ENCODE measurements around the gene ADAMTS16. TPM values are rescaled to one million over a fixed set of nuclear protein-coding genes. Genes with fewer than 3 reads are reported as not detected.

The ADAMTS16 gene
- total RNA-seq, 1 experiment from 2014 or later: 30.1 TPM

DNA sequence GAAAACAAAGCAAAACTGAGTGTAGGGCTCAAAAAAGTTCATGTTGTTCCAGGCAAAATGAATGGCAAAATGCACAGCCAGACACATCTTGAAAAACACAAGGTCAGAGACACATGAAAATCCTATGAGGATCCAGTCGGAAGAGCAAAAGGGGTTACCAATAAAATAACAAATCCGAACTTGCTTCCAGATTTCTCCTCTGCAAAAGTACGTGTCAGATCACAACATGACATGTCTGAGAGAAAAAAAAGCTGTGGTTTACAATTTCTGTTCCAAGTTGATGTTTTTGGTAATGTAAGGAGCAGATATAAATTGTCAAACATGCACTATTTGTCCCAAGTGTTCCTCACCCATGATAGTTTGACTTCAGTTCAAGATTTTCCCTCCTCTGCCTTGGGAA is 15.9 kb upstream of the ADAMTS16 start:
- Mint-ChIP-seq H3K9me3 (peaks cover 8% of the 10 kb centered on the region), H3K4me1 (peaks cover 7% of the 10 kb centered on the region), H3K27me3 (ENCODE audit: low read depth) (peaks cover 3% of the 10 kb centered on the region; the same call in 1 of the 2 replicates), H3K36me3 (no peaks in the 10 kb centered on the region), H3K27ac (no peak overlapping the region), H3K4me3 (no peak overlapping the region)
- CTCF ChIA-PET: no interaction called here
- ATAC-seq (no peak), DNase-seq (ENCODE audit: low spot score) (no peak)
- POLR2A ChIA-PET: no interaction called here
- TF ChIP-seq, protein P1, sequence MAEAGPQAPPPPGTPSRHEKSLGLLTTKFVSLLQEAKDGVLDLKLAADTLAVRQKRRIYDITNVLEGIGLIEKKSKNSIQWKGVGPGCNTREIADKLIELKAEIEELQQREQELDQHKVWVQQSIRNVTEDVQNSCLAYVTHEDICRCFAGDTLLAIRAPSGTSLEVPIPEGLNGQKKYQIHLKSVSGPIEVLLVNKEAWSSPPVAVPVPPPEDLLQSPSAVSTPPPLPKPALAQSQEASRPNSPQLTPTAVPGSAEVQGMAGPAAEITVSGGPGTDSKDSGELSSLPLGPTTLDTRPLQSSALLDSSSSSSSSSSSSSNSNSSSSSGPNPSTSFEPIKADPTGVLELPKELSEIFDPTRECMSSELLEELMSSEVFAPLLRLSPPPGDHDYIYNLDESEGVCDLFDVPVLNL (CRISPR knock-in tag; IDR thresholded peaks at IDR 0.05; ENCODE audit: borderline replicate concordance, low read depth): no peak
- TF ChIP-seq, protein P2, sequence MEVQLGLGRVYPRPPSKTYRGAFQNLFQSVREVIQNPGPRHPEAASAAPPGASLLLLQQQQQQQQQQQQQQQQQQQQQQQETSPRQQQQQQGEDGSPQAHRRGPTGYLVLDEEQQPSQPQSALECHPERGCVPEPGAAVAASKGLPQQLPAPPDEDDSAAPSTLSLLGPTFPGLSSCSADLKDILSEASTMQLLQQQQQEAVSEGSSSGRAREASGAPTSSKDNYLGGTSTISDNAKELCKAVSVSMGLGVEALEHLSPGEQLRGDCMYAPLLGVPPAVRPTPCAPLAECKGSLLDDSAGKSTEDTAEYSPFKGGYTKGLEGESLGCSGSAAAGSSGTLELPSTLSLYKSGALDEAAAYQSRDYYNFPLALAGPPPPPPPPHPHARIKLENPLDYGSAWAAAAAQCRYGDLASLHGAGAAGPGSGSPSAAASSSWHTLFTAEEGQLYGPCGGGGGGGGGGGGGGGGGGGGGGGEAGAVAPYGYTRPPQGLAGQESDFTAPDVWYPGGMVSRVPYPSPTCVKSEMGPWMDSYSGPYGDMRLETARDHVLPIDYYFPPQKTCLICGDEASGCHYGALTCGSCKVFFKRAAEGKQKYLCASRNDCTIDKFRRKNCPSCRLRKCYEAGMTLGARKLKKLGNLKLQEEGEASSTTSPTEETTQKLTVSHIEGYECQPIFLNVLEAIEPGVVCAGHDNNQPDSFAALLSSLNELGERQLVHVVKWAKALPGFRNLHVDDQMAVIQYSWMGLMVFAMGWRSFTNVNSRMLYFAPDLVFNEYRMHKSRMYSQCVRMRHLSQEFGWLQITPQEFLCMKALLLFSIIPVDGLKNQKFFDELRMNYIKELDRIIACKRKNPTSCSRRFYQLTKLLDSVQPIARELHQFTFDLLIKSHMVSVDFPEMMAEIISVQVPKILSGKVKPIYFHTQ (CRISPR knock-in tag; IDR thresholded peaks at IDR 0.05): no peak
- TF ChIP-seq, protein P3, sequence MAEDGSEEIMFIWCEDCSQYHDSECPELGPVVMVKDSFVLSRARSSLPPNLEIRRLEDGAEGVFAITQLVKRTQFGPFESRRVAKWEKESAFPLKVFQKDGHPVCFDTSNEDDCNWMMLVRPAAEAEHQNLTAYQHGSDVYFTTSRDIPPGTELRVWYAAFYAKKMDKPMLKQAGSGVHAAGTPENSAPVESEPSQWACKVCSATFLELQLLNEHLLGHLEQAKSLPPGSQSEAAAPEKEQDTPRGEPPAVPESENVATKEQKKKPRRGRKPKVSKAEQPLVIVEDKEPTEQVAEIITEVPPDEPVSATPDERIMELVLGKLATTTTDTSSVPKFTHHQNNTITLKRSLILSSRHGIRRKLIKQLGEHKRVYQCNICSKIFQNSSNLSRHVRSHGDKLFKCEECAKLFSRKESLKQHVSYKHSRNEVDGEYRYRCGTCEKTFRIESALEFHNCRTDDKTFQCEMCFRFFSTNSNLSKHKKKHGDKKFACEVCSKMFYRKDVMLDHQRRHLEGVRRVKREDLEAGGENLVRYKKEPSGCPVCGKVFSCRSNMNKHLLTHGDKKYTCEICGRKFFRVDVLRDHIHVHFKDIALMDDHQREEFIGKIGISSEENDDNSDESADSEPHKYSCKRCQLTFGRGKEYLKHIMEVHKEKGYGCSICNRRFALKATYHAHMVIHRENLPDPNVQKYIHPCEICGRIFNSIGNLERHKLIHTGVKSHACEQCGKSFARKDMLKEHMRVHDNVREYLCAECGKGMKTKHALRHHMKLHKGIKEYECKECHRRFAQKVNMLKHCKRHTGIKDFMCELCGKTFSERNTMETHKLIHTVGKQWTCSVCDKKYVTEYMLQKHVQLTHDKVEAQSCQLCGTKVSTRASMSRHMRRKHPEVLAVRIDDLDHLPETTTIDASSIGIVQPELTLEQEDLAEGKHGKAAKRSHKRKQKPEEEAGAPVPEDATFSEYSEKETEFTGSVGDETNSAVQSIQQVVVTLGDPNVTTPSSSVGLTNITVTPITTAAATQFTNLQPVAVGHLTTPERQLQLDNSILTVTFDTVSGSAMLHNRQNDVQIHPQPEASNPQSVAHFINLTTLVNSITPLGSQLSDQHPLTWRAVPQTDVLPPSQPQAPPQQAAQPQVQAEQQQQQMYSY (CRISPR knock-in tag; IDR thresholded peaks at IDR 0.05): no peak
- no peak for TF ChIP-seq NR3C1 (CRISPR knock-in tag; conservative IDR thresholded peaks at IDR 0.05; ENCODE audit: low read depth)
- no peak for TF ChIP-seq NFATC4 (CRISPR knock-in tag; IDR thresholded peaks at IDR 0.05)
- TF ChIP-seq NR2C2 (CRISPR knock-in tag; IDR thresholded peaks at IDR 0.05): no peak
- TF ChIP-seq OVOL2 (CRISPR knock-in tag; IDR thresholded peaks at IDR 0.05; ENCODE audit: borderline replicate concordance): no peak
- TF ChIP-seq RORB (CRISPR knock-in tag; IDR thresholded peaks at IDR 0.05): no peak
- TF ChIP-seq CREB1 (CRISPR knock-in tag; IDR thresholded peaks at IDR 0.05): no peak
- TF ChIP-seq, protein P4, sequence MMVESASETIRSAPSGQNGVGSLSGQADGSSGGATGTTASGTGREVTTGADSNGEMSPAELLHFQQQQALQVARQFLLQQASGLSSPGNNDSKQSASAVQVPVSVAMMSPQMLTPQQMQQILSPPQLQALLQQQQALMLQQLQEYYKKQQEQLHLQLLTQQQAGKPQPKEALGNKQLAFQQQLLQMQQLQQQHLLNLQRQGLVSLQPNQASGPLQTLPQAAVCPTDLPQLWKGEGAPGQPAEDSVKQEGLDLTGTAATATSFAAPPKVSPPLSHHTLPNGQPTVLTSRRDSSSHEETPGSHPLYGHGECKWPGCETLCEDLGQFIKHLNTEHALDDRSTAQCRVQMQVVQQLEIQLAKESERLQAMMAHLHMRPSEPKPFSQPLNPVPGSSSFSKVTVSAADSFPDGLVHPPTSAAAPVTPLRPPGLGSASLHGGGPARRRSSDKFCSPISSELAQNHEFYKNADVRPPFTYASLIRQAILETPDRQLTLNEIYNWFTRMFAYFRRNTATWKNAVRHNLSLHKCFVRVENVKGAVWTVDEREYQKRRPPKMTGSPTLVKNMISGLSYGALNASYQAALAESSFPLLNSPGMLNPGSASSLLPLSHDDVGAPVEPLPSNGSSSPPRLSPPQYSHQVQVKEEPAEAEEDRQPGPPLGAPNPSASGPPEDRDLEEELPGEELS (CRISPR knock-in tag; IDR thresholded peaks at IDR 0.05): no peak
- TF ChIP-seq, protein P5, sequence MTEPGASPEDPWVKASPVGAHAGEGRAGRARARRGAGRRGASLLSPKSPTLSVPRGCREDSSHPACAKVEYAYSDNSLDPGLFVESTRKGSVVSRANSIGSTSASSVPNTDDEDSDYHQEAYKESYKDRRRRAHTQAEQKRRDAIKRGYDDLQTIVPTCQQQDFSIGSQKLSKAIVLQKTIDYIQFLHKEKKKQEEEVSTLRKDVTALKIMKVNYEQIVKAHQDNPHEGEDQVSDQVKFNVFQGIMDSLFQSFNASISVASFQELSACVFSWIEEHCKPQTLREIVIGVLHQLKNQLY (CRISPR knock-in tag; IDR thresholded peaks at IDR 0.05): no peak
- no peak for TF ChIP-seq SP1 (CRISPR knock-in tag; conservative IDR thresholded peaks at IDR 0.05)

DNA sequence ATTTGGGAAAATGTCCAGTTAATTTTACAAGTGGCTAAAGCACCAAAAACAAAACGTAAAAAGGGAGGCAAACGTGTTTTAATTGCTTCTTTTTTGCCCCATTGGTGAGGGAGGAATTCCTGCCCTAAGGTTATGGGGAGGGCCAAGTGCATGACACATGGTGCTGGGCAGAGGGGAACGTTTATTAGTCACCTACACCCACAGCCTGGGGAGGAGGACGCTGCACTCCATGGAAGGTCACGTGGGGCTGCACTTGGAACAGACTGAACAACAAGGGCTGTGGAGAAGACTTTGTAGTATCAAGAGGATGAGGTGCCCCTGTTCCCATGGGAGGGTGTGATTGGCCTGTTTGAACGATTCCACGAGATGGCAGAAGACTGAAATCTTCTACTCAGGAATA is 13.7 kb upstream of the ADAMTS16 start:
- ChIA-PET CTCF (no interaction called here), POLR2A (no interaction called here)
- DNase-seq (ENCODE audit: low spot score): no peak
- Mint-ChIP-seq H3K36me3 (0 out of 2 replicates have a peak, but pooled peaks cover under 1% of the 10 kb centered on the region), H3K27ac (no peak overlapping the region), H3K27me3 (ENCODE audit: low read depth) (no peaks in the 10 kb centered on the region), H3K4me3 (no peak overlapping the region), H3K9me3 (no peaks in the 10 kb centered on the region), H3K4me1 (peaks cover 7% of the 10 kb centered on the region)
- peak; percentile 67 for ATAC-seq
- TF ChIP-seq, protein P6, sequence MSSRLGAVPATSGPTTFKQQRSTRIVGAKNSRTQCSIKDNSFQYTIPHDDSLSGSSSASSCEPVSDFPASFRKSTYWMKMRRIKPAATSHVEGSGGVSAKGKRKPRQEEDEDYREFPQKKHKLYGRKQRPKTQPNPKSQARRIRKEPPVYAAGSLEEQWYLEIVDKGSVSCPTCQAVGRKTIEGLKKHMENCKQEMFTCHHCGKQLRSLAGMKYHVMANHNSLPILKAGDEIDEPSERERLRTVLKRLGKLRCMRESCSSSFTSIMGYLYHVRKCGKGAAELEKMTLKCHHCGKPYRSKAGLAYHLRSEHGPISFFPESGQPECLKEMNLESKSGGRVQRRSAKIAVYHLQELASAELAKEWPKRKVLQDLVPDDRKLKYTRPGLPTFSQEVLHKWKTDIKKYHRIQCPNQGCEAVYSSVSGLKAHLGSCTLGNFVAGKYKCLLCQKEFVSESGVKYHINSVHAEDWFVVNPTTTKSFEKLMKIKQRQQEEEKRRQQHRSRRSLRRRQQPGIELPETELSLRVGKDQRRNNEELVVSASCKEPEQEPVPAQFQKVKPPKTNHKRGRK (CRISPR knock-in tag; IDR thresholded peaks at IDR 0.05; ENCODE audit: borderline replicate concordance): no peak
- TF ChIP-seq NR3C1 (CRISPR knock-in tag; conservative IDR thresholded peaks at IDR 0.05; ENCODE audit: low read depth) (no peak), ZNF219 (CRISPR knock-in tag; IDR thresholded peaks at IDR 0.05; ENCODE audit: borderline replicate concordance) (no peak), OVOL2 (CRISPR knock-in tag; IDR thresholded peaks at IDR 0.05; ENCODE audit: borderline replicate concordance) (no peak), TEAD1 (CRISPR knock-in tag; IDR thresholded peaks at IDR 0.05) (no peak), RELA (CRISPR knock-in tag; IDR thresholded peaks at IDR 0.05; ENCODE audit: borderline replicate concordance) (no peak)
- TF ChIP-seq, protein P7, sequence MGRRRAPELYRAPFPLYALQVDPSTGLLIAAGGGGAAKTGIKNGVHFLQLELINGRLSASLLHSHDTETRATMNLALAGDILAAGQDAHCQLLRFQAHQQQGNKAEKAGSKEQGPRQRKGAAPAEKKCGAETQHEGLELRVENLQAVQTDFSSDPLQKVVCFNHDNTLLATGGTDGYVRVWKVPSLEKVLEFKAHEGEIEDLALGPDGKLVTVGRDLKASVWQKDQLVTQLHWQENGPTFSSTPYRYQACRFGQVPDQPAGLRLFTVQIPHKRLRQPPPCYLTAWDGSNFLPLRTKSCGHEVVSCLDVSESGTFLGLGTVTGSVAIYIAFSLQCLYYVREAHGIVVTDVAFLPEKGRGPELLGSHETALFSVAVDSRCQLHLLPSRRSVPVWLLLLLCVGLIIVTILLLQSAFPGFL (CRISPR knock-in tag; IDR thresholded peaks at IDR 0.05; ENCODE audit: borderline replicate concordance): no peak
- TF ChIP-seq, protein P3 (CRISPR knock-in tag; IDR thresholded peaks at IDR 0.05): no peak

All from WTC11 (cell line).